WTC11 (cell line): ENCODE data around the gene RFC3.

Experiments
- CREB1 ChIP-seq: sonication (generic); formaldehyde crosslinking; IDR thresholded peaks from 2 replicates; pipeline ENCODE4 v1.8.0; 2023; ENCODE audit warnings: mild to moderate bottlenecking, missing genetic modification reagents
- CTCF ChIP-seq: fragments of 200-600 bp; IDR thresholded peaks from 2 replicates; pipeline ENCODE4 v1.8.0; 2022; ENCODE audit warnings: antibody characterized with exemption
- HMGA2 ChIP-seq: fragments of 250-450 bp; sonication (Bioruptor Pico); IDR thresholded peaks from 2 replicates; pipeline ENCODE4 v1.4.0; 2021; ENCODE audit warnings: mild to moderate bottlenecking, moderate library complexity
- IRF1 ChIP-seq: sonication (generic); formaldehyde crosslinking; IDR thresholded peaks from 2 replicates; pipeline ENCODE4 v1.8.0; 2023; ENCODE audit warnings: missing genetic modification reagents
- KAT7 ChIP-seq: sonication (generic); formaldehyde crosslinking; IDR thresholded peaks from 2 replicates; pipeline ENCODE4 v1.8.1; 2023; ENCODE audit warnings: missing genetic modification reagents, mild to moderate bottlenecking, borderline replicate concordance
- NR2C2 ChIP-seq: sonication (generic); formaldehyde crosslinking; IDR thresholded peaks from 2 replicates; pipeline ENCODE4 v1.8.0; 2022; ENCODE audit warnings: mild to moderate bottlenecking, missing genetic modification reagents
- ZNF121 ChIP-seq: sonication (generic); formaldehyde crosslinking; IDR thresholded peaks from 2 replicates; pipeline ENCODE4 v1.8.0; 2023; ENCODE audit warnings: missing genetic modification reagents
- TF ChIP-seq, protein P1 (sequence below): sonication (generic); formaldehyde crosslinking; IDR thresholded peaks from 2 replicates; pipeline ENCODE4 v1.8.1; 2023; ENCODE audit warnings: mild to moderate bottlenecking, missing genetic modification reagents, borderline replicate concordance

DNA sequence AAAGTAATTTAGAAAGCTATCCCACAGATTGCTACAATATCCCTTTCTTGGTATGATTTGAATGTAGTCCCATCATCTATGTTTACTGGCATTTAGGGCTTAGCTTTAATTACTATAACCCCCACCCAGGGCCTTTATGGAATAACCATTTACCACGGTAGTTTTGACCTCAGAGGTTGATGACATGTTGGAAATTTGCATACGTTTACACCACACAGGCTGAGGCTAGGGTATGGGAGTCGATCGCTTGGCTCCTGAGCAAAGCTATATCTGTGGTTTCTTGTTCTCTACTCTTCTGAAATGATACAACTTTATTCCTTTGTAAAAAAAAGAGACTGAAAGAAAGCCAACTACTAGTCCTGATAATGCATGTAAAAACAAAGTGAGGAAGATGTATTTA, 28.2 kb upstream of the RFC3 start:
- TF ChIP-seq CTCF (no peak), NR2C2 (CRISPR knock-in tag) (no peak), CREB1 (CRISPR knock-in tag) (no peak), HMGA2 (CRISPR knock-in tag) (no peak), KAT7 (CRISPR knock-in tag) (no peak), ZNF121 (CRISPR knock-in tag) (no peak), IRF1 (CRISPR knock-in tag) (no peak)
- TF ChIP-seq, protein P1, sequence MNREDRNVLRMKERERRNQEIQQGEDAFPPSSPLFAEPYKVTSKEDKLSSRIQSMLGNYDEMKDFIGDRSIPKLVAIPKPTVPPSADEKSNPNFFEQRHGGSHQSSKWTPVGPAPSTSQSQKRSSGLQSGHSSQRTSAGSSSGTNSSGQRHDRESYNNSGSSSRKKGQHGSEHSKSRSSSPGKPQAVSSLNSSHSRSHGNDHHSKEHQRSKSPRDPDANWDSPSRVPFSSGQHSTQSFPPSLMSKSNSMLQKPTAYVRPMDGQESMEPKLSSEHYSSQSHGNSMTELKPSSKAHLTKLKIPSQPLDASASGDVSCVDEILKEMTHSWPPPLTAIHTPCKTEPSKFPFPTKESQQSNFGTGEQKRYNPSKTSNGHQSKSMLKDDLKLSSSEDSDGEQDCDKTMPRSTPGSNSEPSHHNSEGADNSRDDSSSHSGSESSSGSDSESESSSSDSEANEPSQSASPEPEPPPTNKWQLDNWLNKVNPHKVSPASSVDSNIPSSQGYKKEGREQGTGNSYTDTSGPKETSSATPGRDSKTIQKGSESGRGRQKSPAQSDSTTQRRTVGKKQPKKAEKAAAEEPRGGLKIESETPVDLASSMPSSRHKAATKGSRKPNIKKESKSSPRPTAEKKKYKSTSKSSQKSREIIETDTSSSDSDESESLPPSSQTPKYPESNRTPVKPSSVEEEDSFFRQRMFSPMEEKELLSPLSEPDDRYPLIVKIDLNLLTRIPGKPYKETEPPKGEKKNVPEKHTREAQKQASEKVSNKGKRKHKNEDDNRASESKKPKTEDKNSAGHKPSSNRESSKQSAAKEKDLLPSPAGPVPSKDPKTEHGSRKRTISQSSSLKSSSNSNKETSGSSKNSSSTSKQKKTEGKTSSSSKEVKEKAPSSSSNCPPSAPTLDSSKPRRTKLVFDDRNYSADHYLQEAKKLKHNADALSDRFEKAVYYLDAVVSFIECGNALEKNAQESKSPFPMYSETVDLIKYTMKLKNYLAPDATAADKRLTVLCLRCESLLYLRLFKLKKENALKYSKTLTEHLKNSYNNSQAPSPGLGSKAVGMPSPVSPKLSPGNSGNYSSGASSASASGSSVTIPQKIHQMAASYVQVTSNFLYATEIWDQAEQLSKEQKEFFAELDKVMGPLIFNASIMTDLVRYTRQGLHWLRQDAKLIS (CRISPR knock-in tag) = no peak
